Choroid plexus epithelial cell (primary cell): ENCODE results near the gene SFXN5.
A peak's percentile ranks its signal among the peaks of the same experiment; 100 is the strongest.

ENCODE experiments used
- DNase-seq: peaks from one replicate; pipeline ENCODE4 v3.0.0-alpha.2; 2010; ENCODE audit warnings: low read depth
- H3K4me3 ChIP-seq: 2 replicates; pipeline ENCODE4 v1.5.1; 2011; ENCODE audit warnings: low read depth, mild to moderate bottlenecking, control low read depth, low read length, moderate library complexity
- CTCF ChIP-seq: conservative IDR thresholded peaks from 2 replicates; pipeline ENCODE4 v1.5.1; 2011; ENCODE audit warnings: low read depth, mild to moderate bottlenecking, control low read depth, inconsistent platforms, low read length, moderate library complexity

The SFXN5 gene

GRCh38 chr2:73036766-73037165 is 34.7 kb downstream of the SFXN5 start:
- TF ChIP-seq CTCF: no peak
- H3K4me3 ChIP-seq: no peak overlapping the region
- DNase-seq: no peak

DNA sequence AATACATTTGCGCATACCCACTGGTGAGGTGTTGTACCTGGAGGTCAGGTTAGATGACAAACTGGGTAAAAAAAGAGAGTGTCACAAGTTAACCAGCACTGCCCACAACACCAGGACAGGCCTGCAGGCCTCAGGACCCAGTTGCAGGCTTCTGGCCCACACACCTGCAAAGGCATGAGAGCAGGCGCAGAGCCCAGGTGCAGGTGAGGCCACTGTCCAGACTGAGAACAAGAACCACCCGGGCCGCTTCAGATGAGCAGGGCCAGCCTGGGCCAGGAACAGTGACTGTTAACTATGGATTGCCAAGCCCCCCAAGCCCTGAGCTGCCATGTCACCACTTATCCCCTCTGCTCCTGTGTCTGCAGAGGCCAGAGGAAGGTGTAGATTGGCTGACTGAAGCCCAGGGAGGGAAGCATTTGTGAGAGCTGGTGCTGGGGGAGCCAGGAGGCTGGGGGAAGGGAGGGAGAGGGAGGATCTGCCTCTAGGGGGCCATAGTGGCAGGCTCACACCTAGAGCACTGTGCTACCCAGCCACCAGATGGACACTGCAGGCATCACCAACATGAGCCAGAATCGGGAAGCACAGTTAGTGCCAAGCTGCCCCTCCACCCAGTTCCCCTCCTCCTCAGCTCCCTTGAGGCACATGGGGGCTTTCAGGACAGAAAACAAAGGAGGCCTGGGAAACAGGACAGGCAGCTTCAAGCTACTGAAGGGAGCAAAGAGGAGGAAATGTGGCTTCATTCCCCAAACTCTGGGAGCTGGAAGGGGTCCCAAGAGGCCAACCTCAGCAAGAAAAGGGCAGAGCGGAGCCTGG is 35.4 kb downstream of the SFXN5 start:
- DNase-seq: no peak
- peak; percentile 30 for TF ChIP-seq CTCF
- no peak overlapping the region for H3K4me3 ChIP-seq

GRCh38 chr2:73034661-73035375 is 36.7 kb downstream of the SFXN5 start:
- no peak overlapping the region for H3K4me3 ChIP-seq
- no peak for DNase-seq
- no peak for TF ChIP-seq CTCF

- no peak overlapping the region for H3K4me3 ChIP-seq
- no peak for DNase-seq
- no peak for TF ChIP-seq CTCF
These were observed 37.6 kb downstream of the SFXN5 start for GRCh38 chr2:73033766-73034381.

GRCh38 chr2:73033142-73033765 is 38.3 kb downstream of the SFXN5 start:
- DNase-seq: no peak
- no peak overlapping the region for H3K4me3 ChIP-seq
- TF ChIP-seq CTCF: no peak

DNA sequence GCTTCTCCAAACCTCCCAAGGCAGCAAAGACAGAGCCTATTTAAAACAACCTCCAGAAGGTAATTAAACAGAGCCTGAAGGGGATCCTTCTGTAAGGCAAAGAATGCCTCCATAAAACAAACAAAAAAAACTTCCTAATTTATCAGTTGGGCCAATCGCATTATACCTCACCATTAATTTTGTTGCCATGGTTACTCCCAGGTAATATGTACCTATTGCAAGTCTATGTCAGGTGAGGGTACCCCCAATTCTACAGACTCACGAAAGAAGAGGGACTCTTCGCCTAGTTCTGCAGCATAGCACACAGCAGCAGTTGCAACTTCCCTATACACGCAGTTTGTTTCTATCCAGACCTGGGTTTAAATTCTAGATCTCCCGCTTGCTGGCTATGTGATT is 38.8 kb downstream of the SFXN5 start:
- no peak overlapping the region for H3K4me3 ChIP-seq
- no peak for DNase-seq
- no peak for TF ChIP-seq CTCF
